ENCODE measurements around the gene TEAD2. TPM values are rescaled to one million over a fixed set of nuclear protein-coding genes. Genes with fewer than 3 reads are reported as not detected.

Gene TEAD2
- total RNA-seq (2014; rRNA removed; shearing (Covaris generic)) = 72.1 and 72.3 TPM in 2 replicates

DNA sequence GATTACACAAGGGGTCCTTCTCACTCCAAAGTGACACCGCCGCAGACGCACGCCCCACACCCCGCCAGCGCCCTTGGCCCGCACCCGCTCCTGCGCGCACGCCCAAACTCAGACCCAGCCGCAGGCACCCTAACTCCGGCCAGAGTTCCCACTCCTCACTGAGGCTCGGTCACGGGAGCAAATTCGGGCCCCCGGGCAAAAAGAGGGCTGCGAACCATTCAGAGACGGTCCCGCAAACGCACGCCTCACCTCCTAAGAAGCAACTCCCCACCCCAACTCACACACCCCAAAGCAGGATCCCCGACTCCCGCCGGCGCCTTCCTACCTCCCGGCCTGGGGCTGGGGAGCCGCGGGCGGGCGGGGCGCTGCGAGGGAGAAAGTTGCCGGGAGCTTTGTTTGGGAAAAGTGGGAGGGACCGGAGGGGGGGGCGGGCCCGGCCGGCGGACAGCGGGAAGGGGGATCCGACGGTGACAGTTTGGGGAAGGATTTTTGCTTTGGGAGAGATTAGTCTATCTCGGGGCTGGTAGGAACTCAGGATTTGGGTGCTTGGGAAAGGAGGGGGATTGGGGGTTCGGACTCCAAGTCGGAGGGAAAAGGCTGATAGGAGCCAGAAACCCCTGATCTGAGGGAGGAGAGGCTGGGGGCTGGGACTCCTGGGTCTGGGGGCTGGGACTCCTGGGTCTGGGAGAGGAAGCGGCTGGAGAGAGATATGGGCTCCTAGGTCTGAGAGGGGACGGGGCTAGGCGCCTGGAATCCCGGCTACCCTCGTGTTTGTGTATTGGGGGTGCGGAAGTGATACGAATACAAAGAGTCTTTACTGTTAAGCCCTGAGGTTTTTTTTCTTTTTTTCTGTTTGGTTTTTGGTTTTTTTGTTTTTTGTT, at the start of gene TEAD2:
Gene TEAD2, minus strand, starts transcription at position 369 of the 881 bp plus-strand sequence. CDS start 2,341 bp downstream, outside the sequence.
- Histone ChIP-seq H3K36me3 (peaks cover 23% of the 10 kb centered on the region), H3K4me3 (peak within 1 kb of the TSS; percentile 97), H3K9me3 (replicated peaks) (no peaks in the 10 kb centered on the region), H3K27me3 (no peaks in the 10 kb centered on the region), H3K4me1 (no peaks in the 10 kb centered on the region), H3K27ac (peak within 1 kb of the TSS; percentile 96)
- DNase-seq = peak; percentile 83 to 86

DNA sequence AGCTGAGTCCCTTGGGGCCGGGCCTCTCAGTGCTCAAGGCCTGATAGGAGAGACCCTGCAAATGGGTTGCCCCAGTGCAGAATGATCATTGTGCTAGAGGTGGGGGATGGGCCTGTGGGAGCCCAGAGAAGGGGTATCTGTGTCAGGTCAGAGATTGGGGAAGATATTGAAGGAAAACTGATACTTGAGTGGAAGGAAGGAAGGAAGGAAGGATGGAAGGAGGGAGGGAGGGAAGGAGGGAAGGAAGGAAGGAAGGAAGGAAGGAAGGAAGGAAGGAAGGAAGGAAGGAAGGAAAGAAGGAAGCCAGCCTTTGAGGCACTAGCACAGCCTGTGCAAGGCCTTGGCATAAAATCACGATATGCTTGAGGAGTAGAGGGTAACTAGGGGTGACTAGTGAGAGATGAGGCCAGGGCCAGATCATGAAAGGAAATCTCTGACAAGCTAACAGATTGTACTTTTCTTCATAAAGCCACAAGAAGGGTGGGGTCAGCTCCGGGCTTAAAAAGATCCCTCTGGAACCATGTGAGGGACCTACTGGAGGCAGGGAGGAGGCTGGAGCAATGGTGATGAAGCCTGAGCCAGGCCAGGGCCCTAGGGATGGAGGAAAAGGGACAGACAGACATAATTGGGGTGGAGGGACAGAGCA, 49.6 kb upstream of the TEAD2 start:
- H3K36me3 ChIP-seq = no peaks in the 10 kb centered on the region
- H3K27me3 ChIP-seq = peaks cover 9% of the 10 kb centered on the region; the same call in 1 of the 2 replicates
- no peak overlapping the region for H3K4me3 ChIP-seq
- no peak for DNase-seq
- H3K4me1 ChIP-seq = peaks cover 11% of the 10 kb centered on the region
- H3K9me3 ChIP-seq (replicated peaks) = no peaks in the 10 kb centered on the region
- no peak overlapping the region for H3K27ac ChIP-seq

DNA sequence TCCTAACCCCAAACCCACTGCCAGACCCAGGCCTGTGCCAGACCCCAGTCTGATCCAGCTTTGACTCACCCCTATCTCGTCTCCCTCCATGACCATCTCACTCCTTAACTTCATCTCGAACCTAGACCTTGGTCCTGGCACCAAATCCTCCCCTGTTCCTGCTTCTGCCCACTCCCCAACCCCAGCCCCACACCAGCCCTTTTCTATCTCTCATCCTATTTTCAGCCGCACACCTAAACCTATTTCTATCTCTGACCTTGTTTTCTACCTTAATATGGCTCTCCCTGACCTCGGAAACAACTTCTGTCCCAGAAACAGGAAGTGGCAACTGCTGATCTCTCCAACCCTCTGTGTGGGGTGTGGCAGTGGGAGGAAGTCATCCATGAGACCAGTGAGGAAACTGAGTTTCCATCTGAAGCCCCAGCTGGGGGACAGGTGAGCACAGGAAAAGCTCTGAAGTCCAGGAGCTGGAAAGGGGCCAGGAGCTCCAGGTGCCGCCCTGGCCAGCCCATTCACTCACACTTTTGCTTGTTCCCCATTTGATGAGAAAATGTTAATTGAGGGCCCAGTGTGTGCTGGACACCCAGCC, 47.3 kb upstream of the TEAD2 start:
- DNase-seq = no peak
- H3K4me1 ChIP-seq = peaks cover 11% of the 10 kb centered on the region
- H3K27ac ChIP-seq = no peak overlapping the region
- peaks cover 4% of the 10 kb centered on the region; the same call in 1 of the 2 replicates for H3K27me3 ChIP-seq
- H3K9me3 ChIP-seq (replicated peaks) = no peaks in the 10 kb centered on the region
- H3K4me3 ChIP-seq = no peak overlapping the region
- no peaks in the 10 kb centered on the region for H3K36me3 ChIP-seq

DNA sequence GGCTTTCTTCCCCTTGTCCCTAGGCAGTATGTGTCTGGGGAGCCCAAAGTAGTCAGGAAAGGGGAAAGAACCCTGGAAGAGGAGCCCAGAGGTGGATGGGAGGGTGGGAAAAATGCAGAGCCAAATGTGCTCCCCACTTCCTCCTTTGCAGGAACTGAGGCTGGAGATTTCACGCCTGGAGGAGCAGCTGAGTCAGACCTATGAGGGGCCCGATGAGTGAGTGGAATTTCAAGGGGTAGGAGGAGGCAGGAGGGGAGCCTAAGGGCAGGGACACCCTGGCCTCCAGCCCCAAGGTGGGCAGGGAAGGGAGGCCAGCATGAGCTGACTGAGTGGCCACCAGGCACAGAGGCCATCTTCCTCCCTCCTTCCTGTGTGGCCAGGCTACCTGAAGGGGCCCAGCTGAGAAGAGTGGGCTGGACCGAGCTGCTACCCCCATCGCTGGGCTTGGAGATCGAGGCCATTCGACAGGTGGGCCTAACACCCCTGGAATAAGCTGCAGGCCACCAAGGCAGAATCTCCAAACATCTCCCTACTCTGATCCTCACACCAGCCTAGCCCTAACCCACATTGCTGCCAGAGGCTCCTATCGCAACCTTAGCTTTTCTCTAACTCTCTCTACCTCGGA, 46.7 kb upstream of the TEAD2 start:
- no peaks in the 10 kb centered on the region for H3K9me3 ChIP-seq (replicated peaks)
- H3K27me3 ChIP-seq = peaks cover 4% of the 10 kb centered on the region; the same call in 1 of the 2 replicates

DNA sequence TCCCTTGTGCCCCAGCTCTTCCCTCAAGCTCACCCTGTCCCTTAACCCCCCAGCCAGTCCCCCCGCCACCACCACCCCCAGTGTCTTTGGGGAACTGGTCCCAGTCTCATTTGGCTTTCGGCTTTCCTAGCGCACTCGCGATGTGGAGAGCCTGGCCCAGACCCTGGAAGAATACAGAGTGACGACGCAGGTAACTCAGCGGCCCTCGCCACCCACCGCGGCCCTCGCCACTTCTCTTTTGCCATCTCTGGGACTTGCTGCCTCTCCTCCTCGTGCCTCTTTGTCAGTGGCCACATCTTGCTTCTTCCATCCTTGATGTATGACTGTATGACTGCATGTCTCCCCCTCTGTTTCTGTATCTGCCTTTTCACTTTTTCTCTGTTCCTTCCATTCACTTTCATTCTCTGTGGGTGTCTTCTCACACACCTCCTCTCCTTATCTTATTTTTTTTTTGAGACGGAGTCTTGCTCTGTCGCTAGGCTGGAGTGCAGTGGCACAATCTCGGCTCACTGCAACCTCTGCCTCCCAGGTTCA, 45.3 kb upstream of the TEAD2 start:
- Histone ChIP-seq H3K4me3 (no peak overlapping the region), H3K4me1 (peaks cover 26% of the 10 kb centered on the region), H3K9me3 (replicated peaks) (no peaks in the 10 kb centered on the region), H3K27me3 (no peaks in the 10 kb centered on the region; the same call in 1 of the 2 replicates), H3K36me3 (no peaks in the 10 kb centered on the region), H3K27ac (no peak overlapping the region)
- DNase-seq = no peak

More for the DNA sequence above, 46.7 kb upstream of the TEAD2 start:
- peaks cover 16% of the 10 kb centered on the region for H3K4me1 ChIP-seq
- H3K4me3 ChIP-seq = no peak overlapping the region
- DNase-seq = no peak
- no peaks in the 10 kb centered on the region for H3K36me3 ChIP-seq
- H3K27ac ChIP-seq = no peak overlapping the region

DNA sequence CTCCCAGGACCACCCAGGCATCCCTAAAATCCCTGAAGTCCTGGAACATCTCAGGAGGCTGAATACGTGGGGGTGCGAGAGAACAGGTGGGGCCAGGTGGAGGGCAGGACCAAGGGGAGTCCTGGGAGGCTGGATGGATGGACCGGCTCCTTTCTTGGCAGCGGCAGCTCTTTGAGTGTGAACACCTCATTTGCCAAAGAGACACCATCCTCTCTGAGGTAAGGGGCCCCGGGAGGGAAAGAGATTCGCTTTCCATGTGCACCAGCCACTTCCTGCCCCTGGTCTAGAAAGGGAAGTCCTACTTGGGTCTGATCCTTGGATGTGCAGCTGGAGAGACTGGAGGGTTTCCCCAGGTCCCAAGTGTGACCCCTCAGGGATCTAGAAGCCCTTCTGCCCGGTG, 44.9 kb upstream of the TEAD2 start:
- H3K27me3 ChIP-seq = no peaks in the 10 kb centered on the region
- H3K36me3 ChIP-seq = no peaks in the 10 kb centered on the region
- H3K4me1 ChIP-seq = peaks cover 26% of the 10 kb centered on the region
- DNase-seq = no peak
- no peaks in the 10 kb centered on the region for H3K9me3 ChIP-seq (replicated peaks)
- no peak overlapping the region for H3K4me3 ChIP-seq
- H3K27ac ChIP-seq = no peak overlapping the region

DNA sequence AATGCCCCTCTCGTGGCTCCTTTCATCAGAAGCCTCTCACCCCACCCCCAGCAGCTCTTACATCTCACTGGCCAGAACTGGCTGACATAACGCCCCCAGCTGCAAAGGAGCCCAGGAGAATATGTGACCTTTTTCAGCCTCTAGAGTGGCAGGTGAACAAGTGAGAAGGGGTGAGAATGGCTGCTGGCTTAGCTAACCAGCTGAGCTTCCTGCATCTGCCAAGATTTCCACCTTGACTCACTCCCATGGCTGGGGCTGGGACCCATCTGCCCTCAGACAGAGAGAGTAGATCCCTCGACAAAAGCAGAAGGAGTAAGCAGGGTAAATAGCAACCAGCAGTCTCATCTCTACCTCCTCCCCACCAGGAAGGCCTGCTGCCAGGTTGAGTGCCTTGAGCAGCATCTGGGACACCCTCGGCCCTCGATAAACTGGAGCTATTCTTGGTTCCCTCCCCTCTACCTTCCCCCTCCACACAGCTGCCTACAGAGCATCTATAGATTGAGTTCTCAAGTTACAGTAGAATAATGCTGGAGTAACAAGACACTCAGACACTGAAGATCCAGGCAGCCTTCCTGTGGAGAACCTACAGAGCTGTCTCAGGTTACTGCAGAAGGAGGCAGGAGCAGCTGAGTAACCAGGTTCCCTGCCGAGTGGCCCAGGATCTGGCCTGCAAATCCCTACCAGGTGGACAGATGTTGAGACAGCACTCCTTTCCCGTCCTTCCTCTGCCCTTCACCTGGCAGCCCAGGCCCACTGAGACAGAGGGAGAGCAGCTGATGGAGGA, 41.4 kb upstream of the TEAD2 start:
- Histone ChIP-seq H3K4me1 (peaks cover 18% of the 10 kb centered on the region), H3K27ac (no peak overlapping the region), H3K36me3 (no peaks in the 10 kb centered on the region), H3K9me3 (replicated peaks) (no peaks in the 10 kb centered on the region), H3K4me3 (no peak overlapping the region), H3K27me3 (peaks cover 6% of the 10 kb centered on the region; the same call in 1 of the 2 replicates)
- peak; percentile 66 to 83 for DNase-seq

DNA sequence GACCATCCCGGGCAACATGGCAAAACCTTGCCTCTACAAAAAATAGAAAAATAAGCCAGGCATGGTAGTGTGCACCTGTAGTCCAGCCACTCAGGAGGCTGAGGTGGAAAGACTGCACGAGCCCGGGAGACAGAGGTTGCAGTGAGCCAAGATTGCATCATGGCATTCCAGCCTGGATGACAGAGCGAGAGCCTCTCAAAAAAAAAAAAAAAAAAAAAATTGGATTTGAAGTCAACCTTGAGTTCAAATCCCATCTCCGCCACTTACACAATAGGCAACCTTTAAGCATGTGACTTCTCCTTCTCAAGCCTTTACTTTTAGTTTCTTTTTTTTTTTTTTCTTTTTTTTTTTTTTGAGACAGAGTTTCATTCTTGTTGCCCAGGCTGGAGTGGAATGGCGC, 37.8 kb upstream of the TEAD2 start:
- Histone ChIP-seq H3K27me3 (peaks cover 14% of the 10 kb centered on the region), H3K9me3 (replicated peaks) (no peaks in the 10 kb centered on the region), H3K4me3 (no peak overlapping the region), H3K4me1 (peaks cover 15% of the 10 kb centered on the region), H3K27ac (no peak overlapping the region), H3K36me3 (no peaks in the 10 kb centered on the region)
- no peak for DNase-seq

DNA sequence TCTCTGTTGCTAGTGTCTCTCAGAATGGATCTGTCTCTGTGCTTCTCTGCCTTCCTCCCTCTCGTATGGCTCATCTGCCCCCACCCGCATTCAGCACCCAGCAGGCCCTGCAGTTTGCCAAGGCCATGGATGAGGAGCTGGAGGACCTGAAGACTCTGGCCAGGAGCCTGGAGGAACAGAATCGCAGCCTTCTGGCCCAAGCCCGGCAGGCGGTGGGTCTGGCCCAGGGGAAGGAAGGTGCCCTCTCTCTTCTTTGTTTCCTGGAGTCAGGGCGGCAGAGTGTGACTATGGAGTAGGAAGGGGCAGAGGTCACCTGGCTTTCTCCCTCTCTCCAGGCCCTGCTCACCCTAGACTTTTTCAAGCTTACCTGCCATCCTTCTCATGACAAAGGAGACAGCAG, 36.7 kb upstream of the TEAD2 start:
- Histone ChIP-seq H3K27me3 (peaks cover 17% of the 10 kb centered on the region), H3K9me3 (replicated peaks) (no peaks in the 10 kb centered on the region), H3K4me3 (no peak overlapping the region), H3K27ac (no peak overlapping the region), H3K4me1 (peaks cover 10% of the 10 kb centered on the region), H3K36me3 (no peaks in the 10 kb centered on the region)
- DNase-seq = no peak

DNA sequence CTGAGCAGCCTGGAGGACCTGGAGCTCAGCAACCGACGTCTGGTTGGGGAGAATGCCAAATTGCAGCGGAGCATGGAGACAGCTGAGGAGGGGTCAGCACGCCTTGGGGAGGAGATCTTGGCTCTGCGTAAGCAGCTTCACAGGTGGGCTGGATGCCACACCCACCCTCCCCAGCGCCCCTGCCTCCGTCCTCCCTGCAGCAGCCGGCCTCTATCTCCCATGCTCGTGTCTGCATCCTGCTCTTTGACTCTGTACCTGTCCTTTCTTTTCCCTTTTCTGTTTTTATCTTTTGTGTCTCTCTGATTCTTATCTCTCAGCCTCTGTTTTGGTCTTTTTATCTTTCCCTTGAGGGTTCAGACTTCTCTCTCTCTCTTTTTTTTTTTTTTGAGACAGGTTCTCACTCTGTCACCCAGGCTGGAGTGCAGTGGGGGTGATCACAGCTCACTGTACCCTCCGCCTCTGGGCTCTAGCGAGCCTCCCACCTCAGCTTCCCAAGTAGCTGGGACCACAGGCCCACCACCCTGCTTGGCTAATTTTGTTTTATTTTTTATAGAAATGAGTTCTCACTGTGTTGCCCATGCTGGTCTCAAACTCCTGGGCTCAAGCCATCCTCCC, 35.9 kb upstream of the TEAD2 start:
- Histone ChIP-seq H3K9me3 (replicated peaks) (no peaks in the 10 kb centered on the region), H3K4me1 (peaks cover 2% of the 10 kb centered on the region; the same call in 1 of the 2 replicates), H3K27ac (no peak overlapping the region), H3K27me3 (peaks cover 17% of the 10 kb centered on the region), H3K36me3 (no peaks in the 10 kb centered on the region), H3K4me3 (no peak overlapping the region)
- no peak for DNase-seq

DNA sequence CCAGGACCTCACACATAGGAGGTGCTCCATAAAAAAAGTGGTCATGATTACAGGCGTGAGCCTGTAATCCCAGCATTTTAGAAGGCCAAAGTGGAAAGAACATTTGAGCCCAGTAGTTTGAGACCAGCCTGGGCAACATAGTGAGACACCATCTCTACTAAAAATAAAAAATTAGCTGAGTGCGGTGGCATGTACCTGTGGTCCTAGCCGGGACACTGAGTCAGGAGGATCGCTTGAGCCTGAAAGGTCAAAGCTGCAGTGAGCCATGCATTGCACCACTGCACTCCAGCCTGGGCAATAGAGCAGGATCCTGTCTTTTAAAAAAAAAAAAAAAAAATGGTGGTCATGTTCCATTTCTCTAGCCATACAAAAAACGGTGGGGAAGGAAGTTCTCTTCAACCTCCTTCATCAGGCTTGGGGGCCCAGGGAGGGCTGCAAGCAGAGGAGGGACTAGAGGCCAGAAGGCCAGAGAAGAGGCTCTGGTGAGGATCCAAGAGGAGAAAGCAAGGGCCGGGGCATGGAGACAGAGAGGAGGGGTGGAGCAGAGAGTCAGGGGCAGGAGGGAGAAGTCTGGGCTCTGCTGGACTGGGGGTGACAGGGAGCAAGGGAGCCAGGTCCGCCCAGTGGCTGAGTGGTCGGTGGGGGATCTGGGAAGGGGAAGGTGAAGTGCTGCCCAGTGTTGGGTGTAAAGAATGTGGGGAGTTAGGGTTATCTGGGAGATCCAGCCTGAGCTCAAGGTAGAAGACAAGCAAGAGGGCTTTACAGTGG, 34.7 kb upstream of the TEAD2 start:
- H3K4me3 ChIP-seq = no peak overlapping the region
- no peak overlapping the region for H3K27ac ChIP-seq
- no peaks in the 10 kb centered on the region for H3K36me3 ChIP-seq
- H3K4me1 ChIP-seq = no peaks in the 10 kb centered on the region
- H3K9me3 ChIP-seq (replicated peaks) = no peaks in the 10 kb centered on the region
- DNase-seq = no peak
- H3K27me3 ChIP-seq = peaks cover 17% of the 10 kb centered on the region

DNA sequence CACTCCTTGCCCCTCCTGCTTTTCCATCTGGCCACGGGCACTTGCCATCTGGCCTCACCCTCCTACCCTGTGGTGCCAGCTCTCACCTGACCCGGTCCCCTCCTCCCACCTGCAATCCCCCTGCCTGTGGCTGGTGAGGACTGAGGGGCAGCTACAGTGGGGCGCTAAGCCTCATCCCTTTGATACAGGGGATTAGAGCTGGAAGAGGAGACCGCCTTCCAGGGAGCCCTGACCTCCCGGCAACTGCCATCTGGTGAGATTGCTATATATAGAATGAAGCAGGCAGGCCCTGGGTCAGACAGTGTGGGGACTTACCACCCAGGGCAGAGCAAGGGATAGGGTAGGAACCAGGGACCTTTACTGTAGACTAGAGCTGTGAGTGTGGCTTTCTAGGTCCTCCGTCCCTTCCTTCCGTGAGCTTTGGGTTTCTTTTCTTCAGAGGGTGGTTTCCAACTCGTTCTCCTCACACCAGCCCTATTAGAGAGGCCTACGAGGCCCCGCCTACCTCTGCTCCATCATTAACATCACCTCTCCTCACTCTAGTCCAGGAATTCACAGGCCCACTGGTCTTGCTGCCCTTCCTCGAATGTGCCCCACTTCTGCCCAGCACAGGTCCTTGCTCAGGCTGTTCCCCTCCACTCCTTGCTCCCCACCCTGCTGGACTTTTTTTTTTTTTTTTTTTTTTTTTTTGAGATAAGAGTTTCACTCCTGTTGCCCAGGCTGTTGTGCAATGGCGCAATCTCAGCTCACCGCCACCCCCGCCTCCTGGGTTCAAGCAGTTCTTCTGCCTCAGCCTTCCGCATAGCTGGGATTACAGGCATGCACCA, 33.6 kb upstream of the TEAD2 start:
- H3K4me1 ChIP-seq = no peaks in the 10 kb centered on the region
- no peaks in the 10 kb centered on the region for H3K9me3 ChIP-seq (replicated peaks)
- no peak overlapping the region for H3K4me3 ChIP-seq
- H3K36me3 ChIP-seq = no peaks in the 10 kb centered on the region
- peaks cover 16% of the 10 kb centered on the region for H3K27me3 ChIP-seq
- no peak overlapping the region for H3K27ac ChIP-seq
- DNase-seq = no peak

Measured in SJCRH30 (cell line).